IMR-90 (cell line): ENCODE data around the gene B4GALNT3. TPM values are rescaled to one million over a fixed set of nuclear protein-coding genes. Genes with fewer than 3 reads are reported as not detected.

Source experiments
- ATAC-seq: fragments of 200-7000 bp; cut with Tn5 transposase; 2 replicates; pipeline ENCODE4 v1.9.1; 2020; ENCODE audit warnings: low read depth, mild to moderate bottlenecking, moderate library complexity
- BruUV-seq: library from RNA; stranded (reverse); fragments of 400-500 nt; replicated peaks from 2 replicates; lab custom pipeline; 2021; lab: Mats Ljungman, UMichigan
- CTCF ChIA-PET: fragments of 300-600 bp; formaldehyde crosslinking; extraction: SDS; loops from one replicate; lab custom pipeline; 2021; ENCODE audit warnings: antibody characterized with exemption; lab: Yijun Ruan, JAX
- POLR2A ChIA-PET: fragments of 300-600 bp; sonication (Branson Sonifier 250); formaldehyde crosslinking; loops from one replicate; lab custom pipeline; 2022; ENCODE audit warnings: antibody characterized with exemption; ENCODE audit not compliant: unreplicated experiment; lab: Charles Lee
- DNase-seq: peaks from one replicate; pipeline ENCODE4 v3.0.0; 2013
- H2AFZ ChIP-seq: replicated peaks from 2 replicates; pipeline ENCODE3; 2013; ENCODE audit warnings: low read length, mild to moderate bottlenecking; ENCODE audit not compliant: poor library complexity
- H2AK5ac ChIP-seq: 2 replicates; pipeline ENCODE4 v1.6.1; 2013; ENCODE audit warnings: low read depth, low read length, inconsistent platforms
- H2AK9ac ChIP-seq: replicated peaks from 2 replicates; pipeline ENCODE3; 2013; ENCODE audit warnings: mild to moderate bottlenecking, low read depth, low read length, moderate library complexity; ENCODE audit not compliant: poor library complexity
- H2BK120ac ChIP-seq: 2 replicates; pipeline ENCODE4 v1.6.1; 2013; ENCODE audit warnings: low read depth, low read length, inconsistent platforms
- H2BK15ac ChIP-seq: 3 replicates; pipeline ENCODE4 v1.6.1; 2013; ENCODE audit warnings: low read depth, low read length, inconsistent platforms
- H2BK20ac ChIP-seq: 2 replicates; pipeline ENCODE4 v1.6.1; 2013; ENCODE audit warnings: low read depth, mild to moderate bottlenecking, inconsistent platforms, low read length, moderate library complexity
- H2BK5ac ChIP-seq: 2 replicates; pipeline ENCODE4 v1.6.1; 2013; ENCODE audit warnings: mild to moderate bottlenecking, low read depth, low read length, inconsistent platforms; ENCODE audit not compliant: poor library complexity, severe bottlenecking
- H3K14ac ChIP-seq: replicated peaks from 2 replicates; pipeline ENCODE4 v1.6.1; 2013; ENCODE audit warnings: low read depth, low read length, inconsistent platforms
- H3K18ac ChIP-seq: 2 replicates; pipeline ENCODE4 v1.6.1; 2013; ENCODE audit warnings: low read depth, low read length, control low read depth
- H3K23ac ChIP-seq: 2 replicates; pipeline ENCODE4 v1.6.1; 2013; ENCODE audit warnings: low read depth, low read length, inconsistent platforms
- H3K27ac ChIP-seq: 2 replicates; pipeline ENCODE4 v1.5.1; 2013; ENCODE audit warnings: mild to moderate bottlenecking, control low read depth, low read length; ENCODE audit not compliant: insufficient read depth
- H3K27me3 ChIP-seq: 2 replicates; pipeline ENCODE4 v1.6.1; 2013; ENCODE audit warnings: low read length; ENCODE audit not compliant: control insufficient read depth, insufficient read depth
- H3K36me3 ChIP-seq: 2 replicates; pipeline ENCODE4 v1.6.1; 2013; ENCODE audit warnings: low read length, mixed read lengths; ENCODE audit not compliant: control insufficient read depth, insufficient read depth
- H3K4ac ChIP-seq: 2 replicates; pipeline ENCODE4 v1.6.1; 2013; ENCODE audit warnings: low read depth, low read length, inconsistent platforms
- H3K4me1 ChIP-seq: 2 replicates; pipeline ENCODE4 v1.6.1; 2013; ENCODE audit warnings: low read length, mixed read lengths; ENCODE audit not compliant: control insufficient read depth, insufficient read depth
- H3K4me2 ChIP-seq: 2 replicates; pipeline ENCODE4 v1.6.1; 2013; ENCODE audit warnings: low read depth, mild to moderate bottlenecking, control low read depth, low read length, moderate library complexity
- H3K4me3 ChIP-seq: 2 replicates; pipeline ENCODE4 v1.5.1; 2013; ENCODE audit warnings: low read depth, mild to moderate bottlenecking, control low read depth, low read length, moderate library complexity; ENCODE audit not compliant: insufficient read depth
- H3K56ac ChIP-seq: 2 replicates; pipeline ENCODE4 v1.6.1; 2013; ENCODE audit warnings: low read length, inconsistent platforms; ENCODE audit not compliant: insufficient read depth; ENCODE audit errors: extremely low read depth
- H3K79me1 ChIP-seq, 2 experiments: 2 replicates each; pipeline ENCODE4 v1.6.1; 2013; ENCODE audit warnings: low read length in 2 of 2, inconsistent platforms in 1 of 2, low read depth in 1 of 2
- H3K9ac ChIP-seq: 2 replicates; pipeline ENCODE4 v1.6.1; 2013; ENCODE audit warnings: low read depth, low read length, control low read depth
- H3K9me1 ChIP-seq: 2 replicates; pipeline ENCODE4 v1.6.1; 2013; ENCODE audit warnings: low read length, inconsistent platforms; ENCODE audit not compliant: insufficient read depth
- H3K9me3 ChIP-seq: 2 replicates; pipeline ENCODE4 v1.6.1; 2013; ENCODE audit warnings: low read length; ENCODE audit not compliant: control insufficient read depth, insufficient read depth
- H4K20me1 ChIP-seq: 2 replicates; pipeline ENCODE4 v1.6.1; 2013; ENCODE audit warnings: low read length, inconsistent platforms; ENCODE audit not compliant: insufficient read depth
- H4K5ac ChIP-seq: 2 replicates; pipeline ENCODE4 v1.6.1; 2013; ENCODE audit warnings: mild to moderate bottlenecking, low read depth, low read length, control low read depth
- H4K8ac ChIP-seq, 2 experiments: 2 replicates each; pipeline ENCODE4 v1.6.1; 2013; ENCODE audit warnings: low read depth in 2 of 2, low read length in 2 of 2, control low read depth in 1 of 2, inconsistent platforms in 1 of 2
- H4K91ac ChIP-seq: 2 replicates; pipeline ENCODE4 v1.6.1; 2013; ENCODE audit warnings: low read depth, low read length, inconsistent platforms; ENCODE audit not compliant: insufficient read depth
- BHLHE40 ChIP-seq: fragments of 150-350 bp; IDR thresholded peaks from 2 replicates; pipeline ENCODE4 v1.6.1; 2016; ENCODE audit warnings: mild to moderate bottlenecking, low read depth, low read length
- CEBPB ChIP-seq: IDR thresholded peaks from 2 replicates; pipeline ENCODE4 v1.6.1; 2012; ENCODE audit warnings: low read depth, low read length, improper control_type of control experiment
- CHD1 ChIP-seq: IDR thresholded peaks from 2 replicates; pipeline ENCODE4 v1.6.1; 2012; ENCODE audit warnings: low read depth, low read length, improper control_type of control experiment
- CTCF ChIP-seq: conservative IDR thresholded peaks from 2 replicates; pipeline ENCODE4 v1.5.1; 2012; ENCODE audit warnings: mild to moderate bottlenecking, low read depth, low read length, improper control_type of control experiment
- FOS ChIP-seq: fragments of 150-350 bp; IDR thresholded peaks from 2 replicates; pipeline ENCODE4 v1.6.1; 2016; ENCODE audit warnings: low read depth, low read length
- MAZ ChIP-seq: IDR thresholded peaks from 2 replicates; pipeline ENCODE4 v1.6.1; 2012; ENCODE audit warnings: low read depth, mild to moderate bottlenecking, low read length, improper control_type of control experiment, moderate library complexity, borderline replicate concordance
- NFE2L2 ChIP-seq: fragments of 150-350 bp; IDR thresholded peaks from 2 replicates; pipeline ENCODE4 v1.6.1; 2016; ENCODE audit warnings: low read depth, mild to moderate bottlenecking, low read length
- RAD21 ChIP-seq: IDR thresholded peaks from 2 replicates; pipeline ENCODE4 v1.6.1; 2012; ENCODE audit warnings: low read length, improper control_type of control experiment
- RCOR1 ChIP-seq: IDR thresholded peaks from 2 replicates; pipeline ENCODE4 v1.6.1; 2012; ENCODE audit warnings: mild to moderate bottlenecking, low read length, improper control_type of control experiment; ENCODE audit not compliant: insufficient replicate concordance
- SMC3 ChIP-seq: fragments of 150-350 bp; IDR thresholded peaks from 2 replicates; pipeline ENCODE4 v1.6.1; 2016; ENCODE audit warnings: low read depth, mild to moderate bottlenecking, antibody characterized with exemption, low read length, moderate library complexity
- WGBS, 2 experiments: methylation state at CpG; one replicate each; pipeline versions ENCODE4 v1.1.5 to v1.1.7; 2013; ENCODE audit warnings: missing lambda C conversion rate in 2 of 2; ENCODE audit not compliant: insufficient read length in 1 of 2; ENCODE audit errors: extremely low coverage in 2 of 2; 5-methylcytosine and 5-hydroxymethylcytosine counted together
- dilution Hi-C: fragments of 300-500 bp; cut with HindIII; formaldehyde crosslinking; loops from one replicate; pipeline ENCODE4 v1.14.3; 2018; ENCODE audit warnings: low sequenced_read_pairs; ENCODE audit not compliant: unreplicated experiment
- in situ Hi-C: fragments of 300-500 bp; cut with MboI; formaldehyde crosslinking; loops from 3 replicates; pipeline ENCODE4 v1.14.3; 2019; ENCODE audit warnings: low sequenced_read_pairs, inconsistent platforms, mixed read lengths
- intact Hi-C: fragments of 100-400 bp; cut with micrococcal nuclease; formaldehyde crosslinking; loops from 2 replicates; pipeline ENCODE4 v1.10.0; 2022
- polyA plus RNA-seq, 3 experiments: library from polyadenylated mRNA; depleted of rRNA; stranded (reverse); fragments of >200 nt; gene quantifications; 2 replicates each; pipeline ENCODE4 v1.2.3, GENCODE V29; 2012; ENCODE audit warnings: low replicate concordance in 1 of 3
- total RNA-seq: library from RNA; depleted of rRNA; stranded (reverse); fragments of >200 nt; gene quantifications from 2 replicates; pipeline ENCODE4 v1.2.3, GENCODE V29; 2012

B4GALNT3 gene
- total and polyA plus RNA-seq, 2 of the 4 experiments (the other 2 are of a cell fraction) = not detected

GRCh38 chr12:522692-523378 is 63.1 kb downstream of the B4GALNT3 start:
- Histone ChIP-seq H3K4me3 (no peak overlapping the region), H2BK5ac (no peak overlapping the region), H2AK5ac (no peak overlapping the region), H3K23ac (no peak overlapping the region), H3K9me1 (0 out of 2 replicates have a peak, but pooled peaks cover 3% of the 10 kb centered on the region), H3K36me3 (no peaks in the 10 kb centered on the region), H3K56ac (no peak overlapping the region), H3K27me3 (peaks cover 67% of the 10 kb centered on the region), H3K27ac (no peak overlapping the region), H4K8ac (no peak overlapping the region), H4K20me1 (no peaks in the 10 kb centered on the region), H2BK20ac (no peak overlapping the region), H4K91ac (no peak overlapping the region), H2BK120ac (no peak overlapping the region), H3K18ac (no peak overlapping the region), H2BK15ac (no peak overlapping the region), H3K9me3 (no peaks in the 10 kb centered on the region), H3K4me2 (no peak overlapping the region), H4K5ac (no peak overlapping the region), H2AK9ac (no peak overlapping the region), H3K14ac (no peak overlapping the region), H3K4me1 (no peaks in the 10 kb centered on the region), H3K4ac (no peak overlapping the region), H3K9ac (no peak overlapping the region), H2AFZ (no peak overlapping the region), H3K79me1 (no peaks in the 10 kb centered on the region)
- BruUV-seq = no TSS peak
- ChIA-PET CTCF (no interaction called here), POLR2A (no interaction called here)
- 100% methylated on average over 1 of the region's 7 CpGs; no CpG with 5 or more reads in 1 of the 2 experiments for WGBS, 2 experiments
- no peak for TF ChIP-seq SMC3
- no peak for TF ChIP-seq CHD1
- no peak for TF ChIP-seq RAD21
- TF ChIP-seq CTCF = no peak
- TF ChIP-seq CEBPB = no peak
- no peak for TF ChIP-seq RCOR1
- TF ChIP-seq MAZ = no peak
- no peak for TF ChIP-seq FOS
- TF ChIP-seq NFE2L2 = no peak
- no peak for TF ChIP-seq BHLHE40
- dilution Hi-C loops = no loop called here
- in situ Hi-C loops = no loop called here
- no peak for ATAC-seq
- intact Hi-C loops = no loop called here
- no peak for DNase-seq
